Heart right ventricle (tissue), 16 donors: ENCODE measurements around the gene WDR73. TPM values are rescaled to one million over a fixed set of nuclear protein-coding genes. Genes with fewer than 3 reads are reported as not detected.

Experiments used
- ATAC-seq, 8 donors: fragments of 200-7000 bp; cut with Tn5 transposase; one replicate each; pipeline ENCODE4 v1.9.1; 2020; ENCODE audit warnings: mild to moderate bottlenecking in 8 of 8, moderate library complexity in 8 of 8, moderate number of reproducible peaks in 1 of 8
- DNase-seq, 2 donors: peaks; one replicate each; pipeline ENCODE4 v3.0.0-alpha.2; 2020
- H3K27ac ChIP-seq, 10 donors: fragments of 200-600 bp; sonication (generic) in 2 of 10; one replicate each; pipeline versions ENCODE4 v1.5.0 to v1.8.0; 2020 to 2022; ENCODE audit warnings: mild to moderate bottlenecking in 3 of 10
- H3K27me3 ChIP-seq, 7 donors: fragments of 200-600 bp; one replicate each; pipeline ENCODE4 v1.8.0; 2021 to 2022; ENCODE audit warnings: mild to moderate bottlenecking in 2 of 7
- H3K36me3 ChIP-seq, 9 donors: fragments of 200-600 bp; sonication (generic) in 1 of 9; one replicate each; pipeline versions ENCODE4 v1.5.0 to v1.8.0; 2020 to 2022; ENCODE audit warnings: mild to moderate bottlenecking in 2 of 9
- H3K4me1 ChIP-seq, 9 donors: fragments of 200-600 bp; sonication (generic) in 1 of 9; one replicate each; pipeline versions ENCODE4 v1.5.0 to v1.8.0; 2020 to 2022; ENCODE audit warnings: mild to moderate bottlenecking in 4 of 9
- H3K4me3 ChIP-seq, 10 donors: fragments of 200-600 bp; sonication (generic) in 2 of 10; one replicate each; pipeline versions ENCODE4 v1.5.0 to v1.8.0; 2020 to 2022; ENCODE audit warnings: mild to moderate bottlenecking in 7 of 10, moderate library complexity in 2 of 10
- H3K9me3 ChIP-seq, 11 donors: fragments of 200-600 bp in 10 of 11; sonication (generic) in 2 of 11; one replicate each; pipeline versions ENCODE4 v1.5.0 to v1.8.0; 2013 to 2022; ENCODE audit warnings: mild to moderate bottlenecking in 2 of 11, control low read depth in 1 of 11, moderate library complexity in 1 of 11
- WGBS, 2 donors: extraction: QIAGEN DNeasy Blood & Tissue Kit; methylation state at CpG; one replicate each; pipeline ENCODE4 v1.1.7; 2013; ENCODE audit warnings: inconsistent platforms in 1 of 2; 5-methylcytosine and 5-hydroxymethylcytosine counted together
- intact Hi-C, 10 donors: fragments of 100-400 bp; cut with DNase I; formaldehyde crosslinking; loops; one replicate each; pipeline versions ENCODE4 v1.11.1 to v1.14.2; 2022
- polyA plus RNA-seq, 2 donors: library from polyadenylated mRNA; stranded (reverse); fragments of 200-250 nt; gene quantifications; one replicate each; pipeline ENCODE4 v1.2.3, GENCODE V29; 2013
- total RNA-seq, 10 donors: library from RNA; stranded (reverse); fragmentation: NEBNext Ultra II Directional in 3 of 10; extraction: Animal tissue kit (Norgen Biotek cat#: 25700) in 3 of 10; gene quantifications; one replicate each; pipeline versions ENCODE4 v1.2.1 to v1.2.4, GENCODE V29; 2021 to 2023
- TF ChIP-seq, protein P1 (sequence below), 9 donors: fragments of 200-600 bp; sonication (generic) in 2 of 9; IDR thresholded peaks; one replicate each; pipeline versions ENCODE4 v1.5.0 to v1.8.0; 2021 to 2022; ENCODE audit warnings: antibody characterized with exemption in 9 of 9, mild to moderate bottlenecking in 5 of 9, moderate library complexity in 1 of 9
- donor health status: Arrhythmogenic right ventricular cardiomyopathy.
- donor health status: ischemic (EF 13 %, LVEDD 7.1; RV severe dilation, severe dysfunction).
- donor health status: healthy with polysubstance abuse.
- donor health status: DM: no; HTN: yes; CAD: no.
- donor health status: DM: no; HTN: no; CAD: no.
- donor health status: ischemic (EF 25% LVEDD 6.9; RV normal size, moderate dysfunction).
- donor health status: ischemic (EF 25% LVEDD 5.7; RV mildly dilated, moderate dysfunction).
- donor health status: healthy.
- donor health status: DM: yes; HTN: yes; CAD: no.
- donor health status: Ischemic cardiomyopathy.
- donor health status: ischemic (EF 35%, LVEDD 5.7; RV mildly dilated, moderate dysfunction).
- donor health status: nonischemic (EF 11% LVEDD 7.7; RV severe dilation, severe dysfunction).
- donor health status: DM: yes; HTN: yes; CAD: no.
- donor health status: PGD.
- donor health status: ischemic (EF 29% LVEDD 5.4; RV normal size, mild dysfunction).
- donor health status: nonischemic (EF 23%, LVEDD 6.1; RV moderate dilation, normal function).

Gene WDR73
- total and polyA plus RNA-seq, 12 donors, result 10.4 to 18.4 (median 14.7) TPM

DNA sequence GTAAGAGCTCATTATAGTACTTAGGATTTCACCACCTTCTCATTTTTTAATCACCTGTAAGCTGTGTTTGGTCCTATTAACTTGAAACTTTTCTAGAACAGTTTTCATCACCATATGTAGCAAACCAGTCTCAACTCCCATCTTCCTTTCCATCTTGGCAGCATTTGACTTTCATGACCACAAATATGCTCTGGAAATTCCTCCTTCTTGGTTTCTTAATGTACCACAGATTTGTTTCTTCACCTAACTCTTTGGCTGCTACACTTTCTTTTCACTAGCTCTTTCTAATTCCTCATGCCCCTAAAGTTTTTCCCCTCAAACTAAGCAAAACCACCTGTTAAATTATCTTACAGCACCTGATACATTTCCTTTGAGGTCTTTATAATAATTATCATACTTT, 17.1 kb upstream of the WDR73 start:
- no peak for ATAC-seq
- TF ChIP-seq, protein P1, sequence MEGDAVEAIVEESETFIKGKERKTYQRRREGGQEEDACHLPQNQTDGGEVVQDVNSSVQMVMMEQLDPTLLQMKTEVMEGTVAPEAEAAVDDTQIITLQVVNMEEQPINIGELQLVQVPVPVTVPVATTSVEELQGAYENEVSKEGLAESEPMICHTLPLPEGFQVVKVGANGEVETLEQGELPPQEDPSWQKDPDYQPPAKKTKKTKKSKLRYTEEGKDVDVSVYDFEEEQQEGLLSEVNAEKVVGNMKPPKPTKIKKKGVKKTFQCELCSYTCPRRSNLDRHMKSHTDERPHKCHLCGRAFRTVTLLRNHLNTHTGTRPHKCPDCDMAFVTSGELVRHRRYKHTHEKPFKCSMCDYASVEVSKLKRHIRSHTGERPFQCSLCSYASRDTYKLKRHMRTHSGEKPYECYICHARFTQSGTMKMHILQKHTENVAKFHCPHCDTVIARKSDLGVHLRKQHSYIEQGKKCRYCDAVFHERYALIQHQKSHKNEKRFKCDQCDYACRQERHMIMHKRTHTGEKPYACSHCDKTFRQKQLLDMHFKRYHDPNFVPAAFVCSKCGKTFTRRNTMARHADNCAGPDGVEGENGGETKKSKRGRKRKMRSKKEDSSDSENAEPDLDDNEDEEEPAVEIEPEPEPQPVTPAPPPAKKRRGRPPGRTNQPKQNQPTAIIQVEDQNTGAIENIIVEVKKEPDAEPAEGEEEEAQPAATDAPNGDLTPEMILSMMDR (IDR thresholded peaks at IDR 0.05), result no peak
- H3K36me3 ChIP-seq, result peaks cover 0 to 87% (median 27%) of the 10 kb centered on the region in 9 donors
- H3K9me3 ChIP-seq, result no peaks in the 10 kb centered on the region
- peaks cover 0 to 7% (median 0%) of the 10 kb centered on the region in 9 donors for H3K4me1 ChIP-seq
- no peak overlapping the region for H3K27ac ChIP-seq
- no peaks in the 10 kb centered on the region for H3K27me3 ChIP-seq
- DNase-seq, result no peak
- no peak overlapping the region for H3K4me3 ChIP-seq
- intact Hi-C loops, result no loop called here

- WGBS, 2 donors, result 91 to 93% methylated on average over 8 of the region's 8 CpGs
- Histone ChIP-seq H3K27ac (no peak overlapping the region), H3K9me3 (no peaks in the 10 kb centered on the region), H3K27me3 (no peaks in the 10 kb centered on the region), H3K4me1 (no peaks in the 10 kb centered on the region), H3K4me3 (no peak overlapping the region), H3K36me3 (peaks cover 0 to 88% (median 27%) of the 10 kb centered on the region in 9 donors)
- intact Hi-C loops, result loop anchor here in 1 of 10 donors (10.0 kb wide), 1 partner anchor 105 kb away; no protein-coding TSS in a partner anchor
- ATAC-seq (no peak), DNase-seq (no peak)
- TF ChIP-seq, protein P1 (IDR thresholded peaks at IDR 0.05), result no peak
Measured at GRCh38 chr15:84669726-84670125, 15.6 kb upstream of the WDR73 start.

DNA sequence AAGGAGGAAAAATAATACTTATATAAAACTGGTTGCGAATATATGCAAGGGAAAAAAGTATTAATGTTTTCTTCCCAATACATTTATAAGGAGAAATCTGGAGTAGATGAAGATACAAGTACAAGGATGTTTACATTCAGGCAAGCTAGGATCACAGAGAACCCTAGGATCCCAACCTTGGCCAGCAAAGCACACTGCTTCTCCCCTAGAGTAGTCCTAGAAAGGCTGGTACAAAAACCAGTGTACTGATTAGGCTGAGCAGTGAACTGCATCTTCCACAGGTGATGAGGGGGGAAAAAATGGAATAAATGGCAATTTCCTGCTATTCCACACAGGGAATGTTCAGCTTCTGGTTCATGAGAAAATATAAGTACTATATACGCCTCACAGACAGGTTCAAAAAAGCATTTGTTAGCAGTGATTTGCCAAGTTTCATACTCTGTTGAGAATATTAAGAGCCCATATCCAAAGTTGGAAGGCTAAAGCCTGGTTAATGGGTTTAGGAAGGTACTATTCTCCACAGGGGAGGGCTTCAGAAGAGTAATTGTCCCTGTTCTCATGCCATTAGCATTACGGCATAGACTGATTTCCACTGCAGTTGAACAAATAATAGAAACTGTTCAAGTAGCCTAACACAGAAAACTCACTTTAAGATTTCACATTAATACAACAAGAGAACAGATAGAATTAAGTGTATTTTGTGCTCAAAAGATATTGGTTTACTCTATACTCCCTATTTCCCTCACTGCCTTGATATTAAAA, 14.3 kb upstream of the WDR73 start:
- no peaks in the 10 kb centered on the region for H3K27me3 ChIP-seq
- TF ChIP-seq, protein P1 (IDR thresholded peaks at IDR 0.05), result no peak
- peaks cover 0 to 85% (median 19%) of the 10 kb centered on the region in 9 donors for H3K36me3 ChIP-seq
- H3K9me3 ChIP-seq, result no peaks in the 10 kb centered on the region
- 97% methylated on average over 3 of the region's 3 CpGs for WGBS, 2 donors
- ATAC-seq, result no peak
- no peaks in the 10 kb centered on the region for H3K4me1 ChIP-seq
- H3K27ac ChIP-seq, result no peak overlapping the region
- intact Hi-C loops, result loop anchor here in 1 of 10 donors (10.0 kb wide), 1 partner anchor 106 kb away; no protein-coding TSS in a partner anchor
- no peak overlapping the region for H3K4me3 ChIP-seq
- no peak for DNase-seq

GRCh38 chr15:84666373-84666772, 12.3 kb upstream of the WDR73 start:
- TF ChIP-seq, protein P1 (IDR thresholded peaks at IDR 0.05), result no peak
- Histone ChIP-seq H3K4me1 (no peaks in the 10 kb centered on the region), H3K27ac (no peak overlapping the region), H3K27me3 (no peaks in the 10 kb centered on the region), H3K9me3 (no peaks in the 10 kb centered on the region), H3K4me3 (no peak overlapping the region), H3K36me3 (peaks cover 0 to 83% (median 19%) of the 10 kb centered on the region in 9 donors)
- no peak for DNase-seq
- intact Hi-C loops, result loop anchor here in 1 of 10 donors (10.0 kb wide), 1 partner anchor 108 kb away; no protein-coding TSS in a partner anchor
- 84 to 94% methylated on average over 2 of the region's 2 CpGs for WGBS, 2 donors
- no peak for ATAC-seq
